ENCODE data around the gene GPC6. TPM values are rescaled to one million over a fixed set of nuclear protein-coding genes. Genes with fewer than 3 reads are reported as not detected.

GPC6 gene
- polyA plus RNA-seq, 2 of the 4 experiments (the other 2 are of a cell fraction): 8.0 to 14.4 TPM

GRCh38 chr13:93234459-93234858 lies 7.9 kb downstream of the GPC6 start:
- DNase-seq (ENCODE audit: low read depth in 1 of 2, low spot score in 1 of 2) (no peak), FAIRE-seq (no peak), ATAC-seq (no peak)
- Histone ChIP-seq H3K4me2 (peak overlapping the region; percentile 36; the same call in 2 of the 3 replicates), H3K9me3 (no peaks in the 10 kb centered on the region), H3K4me1 (peaks cover 30% of the 10 kb centered on the region; the same call in 2 of the 3 replicates), H3K4me3 (no peak overlapping the region), H3K27ac (peak overlapping the region in 1 of 2 experiments; percentile 19; a peak in 1 of 6 replicates)
- ChIA-PET POLR2A (interaction anchor here (1.1 kb wide), 1 partner anchor 28 kb away, joined by 3 read pairs; no protein-coding TSS in a partner anchor), CTCF (interaction anchor here (0.8 to 1.0 kb wide), 2 partner anchors 10 to 12 kb away, joined by 3 read pairs; no protein-coding TSS in a partner anchor)
- TF ChIP-seq, protein P1, sequence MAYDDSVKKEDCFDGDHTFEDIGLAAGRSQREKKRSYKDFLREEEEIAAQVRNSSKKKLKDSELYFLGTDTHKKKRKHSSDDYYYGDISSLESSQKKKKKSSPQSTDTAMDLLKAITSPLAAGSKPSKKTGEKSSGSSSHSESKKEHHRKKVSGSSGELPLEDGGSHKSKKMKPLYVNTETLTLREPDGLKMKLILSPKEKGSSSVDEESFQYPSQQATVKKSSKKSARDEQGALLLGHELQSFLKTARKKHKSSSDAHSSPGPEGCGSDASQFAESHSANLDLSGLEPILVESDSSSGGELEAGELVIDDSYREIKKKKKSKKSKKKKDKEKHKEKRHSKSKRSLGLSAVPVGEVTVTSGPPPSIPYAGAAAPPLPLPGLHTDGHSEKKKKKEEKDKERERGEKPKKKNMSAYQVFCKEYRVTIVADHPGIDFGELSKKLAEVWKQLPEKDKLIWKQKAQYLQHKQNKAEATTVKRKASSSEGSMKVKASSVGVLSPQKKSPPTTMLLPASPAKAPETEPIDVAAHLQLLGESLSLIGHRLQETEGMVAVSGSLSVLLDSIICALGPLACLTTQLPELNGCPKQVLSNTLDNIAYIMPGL (CRISPR knock-in tag; IDR thresholded peaks at IDR 0.05; ENCODE audit: borderline replicate concordance): no peak
- no peak for TF ChIP-seq PHF8 (IDR thresholded peaks at IDR 0.05; ENCODE audit: borderline replicate concordance, low read depth)
- TF ChIP-seq, protein P2, sequence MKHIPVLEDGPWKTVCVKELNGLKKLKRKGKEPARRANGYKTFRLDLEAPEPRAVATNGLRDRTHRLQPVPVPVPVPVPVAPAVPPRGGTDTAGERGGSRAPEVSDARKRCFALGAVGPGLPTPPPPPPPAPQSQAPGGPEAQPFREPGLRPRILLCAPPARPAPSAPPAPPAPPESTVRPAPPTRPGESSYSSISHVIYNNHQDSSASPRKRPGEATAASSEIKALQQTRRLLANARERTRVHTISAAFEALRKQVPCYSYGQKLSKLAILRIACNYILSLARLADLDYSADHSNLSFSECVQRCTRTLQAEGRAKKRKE (CRISPR knock-in tag; IDR thresholded peaks at IDR 0.05; ENCODE audit: low read depth): no peak
- no peak for TF ChIP-seq TFCP2L1 (CRISPR knock-in tag; IDR thresholded peaks at IDR 0.05)
- TF ChIP-seq POLR2AphosphoS2 (conservative IDR thresholded peaks at IDR 0.05; ENCODE audit: low read length): no peak
- TF ChIP-seq ELK1 (IDR thresholded peaks at IDR 0.05; ENCODE audit: low read depth, low read length): no peak
- TF ChIP-seq POLR2A (IDR thresholded peaks at IDR 0.05; ENCODE audit: low read length): no peak
- TF ChIP-seq HOXA7 (CRISPR knock-in tag; IDR thresholded peaks at IDR 0.05): no peak
- TF ChIP-seq ZNF302 (CRISPR knock-in tag; IDR thresholded peaks at IDR 0.05): no peak
- no peak for TF ChIP-seq MAFK (IDR thresholded peaks at IDR 0.05; ENCODE audit: partially characterized antibody)
- TF ChIP-seq CHD4 (IDR thresholded peaks at IDR 0.05; ENCODE audit: borderline replicate concordance): no peak
- no peak for TF ChIP-seq NR3C1 (IDR thresholded peaks at IDR 0.05)
- TF ChIP-seq HOXB5 (CRISPR knock-in tag; IDR thresholded peaks at IDR 0.05): no peak
- no peak for TF ChIP-seq ZSCAN20 (CRISPR knock-in tag; IDR thresholded peaks at IDR 0.05)
- no peak for TF ChIP-seq GATA3 (IDR thresholded peaks at IDR 0.05; ENCODE audit: borderline replicate concordance)
- TF ChIP-seq CTCF (IDR thresholded peaks at IDR 0.05): no peak
- no peak for TF ChIP-seq BCL3 (IDR thresholded peaks at IDR 0.05)

GRCh38 chr13:93235258-93236015 lies 8.8 kb downstream of the GPC6 start:
- TF ChIP-seq CHD4 (IDR thresholded peaks at IDR 0.05; ENCODE audit: borderline replicate concordance) (no peak), ZNF302 (CRISPR knock-in tag; IDR thresholded peaks at IDR 0.05) (no peak), NFE2L2 (conservative IDR thresholded peaks at IDR 0.05; ENCODE audit: low read length) (no peak), BHLHE40 (IDR thresholded peaks at IDR 0.05; ENCODE audit: low read depth, low read length) (no peak), ZSCAN20 (CRISPR knock-in tag; IDR thresholded peaks at IDR 0.05) (no peak), NPAS2 (CRISPR knock-in tag; IDR thresholded peaks at IDR 0.05; ENCODE audit: borderline replicate concordance) (no peak), FOSL2 (IDR thresholded peaks at IDR 0.05) (no peak), FOSL2 (CRISPR knock-in tag; IDR thresholded peaks at IDR 0.05) (no peak), HOXB5 (CRISPR knock-in tag; IDR thresholded peaks at IDR 0.05) (no peak), ELK1 (IDR thresholded peaks at IDR 0.05; ENCODE audit: low read depth, low read length) (no peak)
- TF ChIP-seq, protein P1 (CRISPR knock-in tag; IDR thresholded peaks at IDR 0.05; ENCODE audit: borderline replicate concordance): no peak
- Histone ChIP-seq H3K4me1 (peaks cover 30% of the 10 kb centered on the region; the same call in 2 of the 3 replicates), H3K27ac (no peak overlapping the region; a peak in 1 of 6 replicates), H3K9me3 (peaks cover 3% of the 10 kb centered on the region; the same call in 2 of the 3 replicates), H3K4me3 (no peak overlapping the region), H3K4me2 (peak overlapping the region; percentile 30; the same call in 2 of the 3 replicates)
- DNase-seq (ENCODE audit: low read depth in 1 of 2, low spot score in 1 of 2): no peak
- WGBS (ENCODE audit: missing lambda C conversion rate): 26% methylated on average over 2 of the region's 2 CpGs
- FAIRE-seq: no peak
- POLR2A ChIA-PET: no interaction called here
- CTCF ChIA-PET: no interaction called here
- no peak for ATAC-seq

All from A549 (cell line).